ENCODE data around the gene SEMA5A. TPM values are rescaled to one million over a fixed set of nuclear protein-coding genes. Genes with fewer than 3 reads are reported as not detected.

The SEMA5A gene
- total and polyA plus RNA-seq, 2 donors (not counting 1 experiment from before 2014, with no cell fraction given) = not detected

GRCh38 chr5:9231842-9232241 lies 314.0 kb downstream of the SEMA5A start:
- H3K27me3 Mint-ChIP-seq = no peaks in the 10 kb centered on the region
- ChIA-PET CTCF (no interaction called here), POLR2A (no interaction called here)
- H3K36me3 ChIP-seq (replicated peaks in 1 of 2; ENCODE audit: control extremely low read depth in 1 of 2, control insufficient read depth in 1 of 2, extremely low read depth in 1 of 2, insufficient read depth in 2 of 2, low read length in 1 of 2) = no peaks in the 10 kb centered on the region
- peaks cover 0 to 6% (median 0%) of the 10 kb centered on the region in 3 donors for H3K9me3 ChIP-seq (ENCODE audit: control extremely low read depth in 1 of 3, control insufficient read depth in 2 of 3, insufficient read depth in 1 of 3, low read length in 2 of 3)
- DNase-seq = no peak
- H3K4me3 Mint-ChIP-seq = no peak overlapping the region
- no peak overlapping the region for H2AFZ ChIP-seq (ENCODE audit: insufficient read depth, low read depth, low read length, poor library complexity, severe bottlenecking)
- H3K9me3 Mint-ChIP-seq (ENCODE audit: insufficient read depth) = peaks cover 2% of the 10 kb centered on the region
- H3K79me2 ChIP-seq (ENCODE audit: control insufficient read depth, insufficient read depth, low read length) = no peaks in the 10 kb centered on the region
- H3K4me3 ChIP-seq (ENCODE audit: control extremely low read depth in 1 of 5, extremely low read depth in 1 of 5, insufficient read depth in 1 of 5, low read depth in 2 of 5, low read length in 4 of 5) = no peak overlapping the region
- H3K27me3 ChIP-seq (replicated peaks in 1 of 4; ENCODE audit: control extremely low read depth in 1 of 4, control insufficient read depth in 3 of 4, insufficient read depth in 4 of 4, low read length in 3 of 4) = no peaks in the 10 kb centered on the region
- WGBS (ENCODE audit: insufficient coverage) = 90% methylated on average over 2 of the region's 2 CpGs
- H3K27ac Mint-ChIP-seq = no peak overlapping the region
- H3K27ac ChIP-seq (ENCODE audit: low read length in 2 of 2) = no peak overlapping the region
- intact Hi-C loops (cut with micrococcal nuclease) = no loop called here
- ATAC-seq (ENCODE audit: low read depth) = no peak
- no peak for TF ChIP-seq CTCF (IDR thresholded peaks at IDR 0.05)
- TF ChIP-seq EZH2 (IDR thresholded peaks at IDR 0.05; ENCODE audit: borderline replicate concordance, insufficient read depth, low read depth, low read length, poor library complexity, severe bottlenecking) = no peak
- no peaks in the 10 kb centered on the region for H4K20me1 ChIP-seq (ENCODE audit: control insufficient read depth, insufficient read depth, low read length, poor library complexity, severe bottlenecking)
- no peaks in the 10 kb centered on the region for H3K4me1 Mint-ChIP-seq
- H3K9ac ChIP-seq (ENCODE audit: low read length) = no peak overlapping the region
- H3K4me2 ChIP-seq (replicated peaks; ENCODE audit: low read depth, low read length, poor library complexity, severe bottlenecking) = no peak overlapping the region
- no peaks in the 10 kb centered on the region for H3K4me1 ChIP-seq (ENCODE audit: control insufficient read depth in 2 of 2, insufficient read depth in 2 of 2, low read length in 2 of 2)

GRCh38 chr5:9230355-9230754 lies 315.5 kb downstream of the SEMA5A start:
- H3K4me3 Mint-ChIP-seq = no peak overlapping the region
- CTCF ChIA-PET = no interaction called here

More at GRCh38 chr5:9230355-9230754, 315.5 kb downstream of the SEMA5A start:
- TF ChIP-seq CTCF (IDR thresholded peaks at IDR 0.05) (no peak), EZH2 (IDR thresholded peaks at IDR 0.05; ENCODE audit: borderline replicate concordance, insufficient read depth, low read depth, low read length, poor library complexity, severe bottlenecking) (no peak)
- Mint-ChIP-seq H3K27me3 (no peaks in the 10 kb centered on the region), H3K4me1 (no peaks in the 10 kb centered on the region), H3K9me3 (ENCODE audit: insufficient read depth) (no peaks in the 10 kb centered on the region), H3K27ac (no peak overlapping the region)
- Histone ChIP-seq H3K9me3 (ENCODE audit: control extremely low read depth in 1 of 3, control insufficient read depth in 2 of 3, insufficient read depth in 1 of 3, low read length in 2 of 3) (peaks cover 0 to 3% (median 0%) of the 10 kb centered on the region in 3 donors), H3K79me2 (ENCODE audit: control insufficient read depth, insufficient read depth, low read length) (no peaks in the 10 kb centered on the region), H3K4me3 (ENCODE audit: control extremely low read depth in 1 of 5, extremely low read depth in 1 of 5, insufficient read depth in 1 of 5, low read depth in 2 of 5, low read length in 4 of 5) (no peak overlapping the region), H3K4me1 (ENCODE audit: control insufficient read depth in 2 of 2, insufficient read depth in 2 of 2, low read length in 2 of 2) (no peaks in the 10 kb centered on the region), H3K27ac (ENCODE audit: low read length in 2 of 2) (no peak overlapping the region), H3K9ac (ENCODE audit: low read length) (no peak overlapping the region), H3K4me2 (replicated peaks; ENCODE audit: low read depth, low read length, poor library complexity, severe bottlenecking) (no peak overlapping the region), H3K36me3 (replicated peaks in 1 of 2; ENCODE audit: control extremely low read depth in 1 of 2, control insufficient read depth in 1 of 2, extremely low read depth in 1 of 2, insufficient read depth in 2 of 2, low read length in 1 of 2) (no peaks in the 10 kb centered on the region), H3K27me3 (replicated peaks in 1 of 4; ENCODE audit: control extremely low read depth in 1 of 4, control insufficient read depth in 3 of 4, insufficient read depth in 4 of 4, low read length in 3 of 4) (no peaks in the 10 kb centered on the region), H4K20me1 (ENCODE audit: control insufficient read depth, insufficient read depth, low read length, poor library complexity, severe bottlenecking) (no peaks in the 10 kb centered on the region), H2AFZ (ENCODE audit: insufficient read depth, low read depth, low read length, poor library complexity, severe bottlenecking) (no peak overlapping the region)
- intact Hi-C loops (cut with micrococcal nuclease) = no loop called here
- no peak for ATAC-seq (ENCODE audit: low read depth)
- WGBS (ENCODE audit: insufficient coverage) = 94% methylated on average over 5 of the region's 5 CpGs
- POLR2A ChIA-PET = no interaction called here
- DNase-seq = no peak

Measured in B cell (primary cell).